PC-9 (cell line): ENCODE measurements around the gene NR3C1. TPM values are rescaled to one million over a fixed set of nuclear protein-coding genes. Genes with fewer than 3 reads are reported as not detected.

ENCODE experiments used
- BruUV-seq: library from RNA; stranded (reverse); fragments of 400-500 nt; replicated peaks from 2 replicates; lab custom pipeline; 2021; lab: Mats Ljungman, UMichigan
- CTCF ChIA-PET: fragments of 300-600 bp; sonication (Branson Sonifier 250); formaldehyde crosslinking; loops from one replicate; lab custom pipeline; 2022; ENCODE audit warnings: antibody characterized with exemption; lab: Charles Lee
- POLR2A ChIA-PET: fragments of 300-600 bp; sonication (Branson Sonifier 250); formaldehyde crosslinking; loops from one replicate; lab custom pipeline; 2022; ENCODE audit warnings: antibody characterized with exemption; ENCODE audit not compliant: unreplicated experiment; lab: Charles Lee
- DNase-seq, 2 experiments: peaks; one replicate each; pipeline versions ENCODE4 v3.0.0 to v3.0.0-alpha.2; 2015 to 2022; ENCODE audit warnings: mixed read lengths in 1 of 2
- H2AFZ ChIP-seq: fragments of 200-600 bp; sonication (generic); 2 replicates; pipeline ENCODE4 v1.8.1; 2017; ENCODE audit warnings: antibody characterized with exemption
- H3F3A ChIP-seq: fragments of 200-600 bp; sonication (generic); 2 replicates; pipeline ENCODE4 v1.8.1; 2017; ENCODE audit warnings: antibody characterized with exemption, mild to moderate bottlenecking, low read depth; ENCODE audit not compliant: insufficient read depth
- H3K27ac ChIP-seq: fragments of 200-600 bp; sonication (generic); 2 replicates; pipeline ENCODE4 v1.6.1; 2016; ENCODE audit warnings: mixed run types
- H3K27me3 ChIP-seq: fragments of 200-600 bp; sonication (generic); 2 replicates; pipeline ENCODE4 v1.6.1; 2016; ENCODE audit warnings: low read depth, mixed run types; ENCODE audit not compliant: insufficient read depth
- H3K36me3 ChIP-seq: fragments of 200-600 bp; sonication (generic); 2 replicates; pipeline ENCODE4 v1.6.1; 2016; ENCODE audit warnings: low read depth, mixed run types
- H3K4me1 ChIP-seq: fragments of 200-600 bp; sonication (generic); replicated peaks from 2 replicates; pipeline ENCODE4 v1.6.1; 2016; ENCODE audit warnings: mixed run types; ENCODE audit not compliant: insufficient read depth
- H3K4me2 ChIP-seq: fragments of 200-600 bp; sonication (generic); 2 replicates; pipeline ENCODE4 v1.6.1; 2017; ENCODE audit warnings: mixed run types
- H3K4me3 ChIP-seq: fragments of 200-600 bp; sonication (generic); 2 replicates; pipeline ENCODE4 v1.6.1; 2016; ENCODE audit warnings: mixed run types
- H3K79me2 ChIP-seq: fragments of 200-600 bp; sonication (generic); 2 replicates; pipeline ENCODE4 v1.6.1; 2017; ENCODE audit warnings: low read depth, mixed run types
- H3K9me2 ChIP-seq: fragments of 200-600 bp; sonication (generic); 2 replicates; pipeline ENCODE4 v1.8.1; 2017; ENCODE audit warnings: mild to moderate bottlenecking; ENCODE audit not compliant: insufficient read depth
- H3K9me3 ChIP-seq: fragments of 200-600 bp; sonication (generic); 2 replicates; pipeline ENCODE4 v1.8.1; 2016; ENCODE audit warnings: low read depth; ENCODE audit not compliant: insufficient read depth
- H4K20me1 ChIP-seq: fragments of 200-600 bp; sonication (generic); 2 replicates; pipeline ENCODE4 v1.8.1; 2017; ENCODE audit not compliant: insufficient read depth
- EZH2 ChIP-seq: fragments of 200-600 bp; sonication (generic); IDR thresholded peaks from 2 replicates; pipeline ENCODE4 v1.8.0; 2017; ENCODE audit warnings: antibody characterized with exemption, low read depth
- intact Hi-C: fragments of 100-400 bp; cut with micrococcal nuclease; formaldehyde crosslinking; loops from one replicate; pipeline ENCODE4 v1.10.0; 2022; ENCODE audit not compliant: unreplicated experiment
- total RNA-seq: library from RNA; stranded (reverse); gene quantifications from 2 replicates; pipeline ENCODE4 v1.2.3, GENCODE V29; 2021
- TF ChIP-seq, protein P1 (sequence below): fragments of 200-600 bp; sonication (generic); conservative IDR thresholded peaks from 2 replicates; pipeline ENCODE4 v1.6.1; 2017; ENCODE audit warnings: mixed run types, antibody characterized with exemption, mild to moderate bottlenecking, moderate library complexity

The NR3C1 gene
- total RNA-seq, 1 experiment from 2014 or later = 52.8 TPM

DNA sequence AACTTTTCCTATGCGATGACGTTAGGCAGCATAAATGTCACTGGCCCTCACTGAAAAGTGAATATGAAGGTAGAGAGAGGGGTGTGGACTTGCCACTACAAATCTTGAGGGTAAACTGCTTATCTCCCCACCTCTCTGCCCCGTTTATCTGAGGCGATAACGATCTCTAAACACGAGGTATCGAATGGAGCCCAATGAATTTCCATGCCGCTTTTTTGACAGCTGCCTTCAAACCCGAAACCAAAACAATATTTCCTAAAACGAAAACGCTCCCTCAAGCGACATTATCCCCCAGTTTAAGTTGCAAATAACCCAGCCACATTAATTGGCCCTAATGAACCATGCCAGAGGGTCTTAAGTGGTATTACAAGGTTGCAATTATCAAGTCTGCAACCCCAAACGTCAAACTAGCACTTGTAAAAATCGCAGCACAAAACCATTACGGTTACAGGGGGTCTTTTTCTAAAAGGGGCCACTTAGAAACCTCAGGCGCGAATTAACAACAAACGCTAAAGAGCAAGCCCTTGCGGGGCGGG lies 1.4 kb downstream of the NR3C1 start:
- peak in 1 of 2 experiments; percentile 4 for DNase-seq
- Histone ChIP-seq H3K79me2 (peaks cover 57% of the 10 kb centered on the region), H3F3A (peaks cover 10% of the 10 kb centered on the region; the same call in 1 of the 2 replicates), H2AFZ (peak overlapping the region; percentile 87; the same call in 1 of the 2 replicates), H4K20me1 (peaks cover 12% of the 10 kb centered on the region; the same call in 1 of the 2 replicates), H3K9me2 (peaks cover 6% of the 10 kb centered on the region; the same call in 1 of the 2 replicates), H3K27me3 (no peaks in the 10 kb centered on the region), H3K9me3 (peaks cover 4% of the 10 kb centered on the region; the same call in 1 of the 2 replicates), H3K4me2 (peak overlapping the region; percentile 98), H3K4me3 (peak overlapping the region; percentile 96), H3K4me1 (peaks cover 46% of the 10 kb centered on the region), H3K27ac (peak overlapping the region; percentile 94; the same call in 1 of the 2 replicates), H3K36me3 (peaks cover 14% of the 10 kb centered on the region; the same call in 1 of the 2 replicates)
- POLR2A ChIA-PET = no interaction called here
- TF ChIP-seq EZH2 = no peak
- TF ChIP-seq, protein P1, sequence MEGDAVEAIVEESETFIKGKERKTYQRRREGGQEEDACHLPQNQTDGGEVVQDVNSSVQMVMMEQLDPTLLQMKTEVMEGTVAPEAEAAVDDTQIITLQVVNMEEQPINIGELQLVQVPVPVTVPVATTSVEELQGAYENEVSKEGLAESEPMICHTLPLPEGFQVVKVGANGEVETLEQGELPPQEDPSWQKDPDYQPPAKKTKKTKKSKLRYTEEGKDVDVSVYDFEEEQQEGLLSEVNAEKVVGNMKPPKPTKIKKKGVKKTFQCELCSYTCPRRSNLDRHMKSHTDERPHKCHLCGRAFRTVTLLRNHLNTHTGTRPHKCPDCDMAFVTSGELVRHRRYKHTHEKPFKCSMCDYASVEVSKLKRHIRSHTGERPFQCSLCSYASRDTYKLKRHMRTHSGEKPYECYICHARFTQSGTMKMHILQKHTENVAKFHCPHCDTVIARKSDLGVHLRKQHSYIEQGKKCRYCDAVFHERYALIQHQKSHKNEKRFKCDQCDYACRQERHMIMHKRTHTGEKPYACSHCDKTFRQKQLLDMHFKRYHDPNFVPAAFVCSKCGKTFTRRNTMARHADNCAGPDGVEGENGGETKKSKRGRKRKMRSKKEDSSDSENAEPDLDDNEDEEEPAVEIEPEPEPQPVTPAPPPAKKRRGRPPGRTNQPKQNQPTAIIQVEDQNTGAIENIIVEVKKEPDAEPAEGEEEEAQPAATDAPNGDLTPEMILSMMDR = no peak
- TSS peak; percentile 20 for BruUV-seq
- intact Hi-C loops = loop anchor here (1.0 to 10.0 kb wide), 7 partner anchors 227 to 773 kb away; partner anchors contain the start of genes KCTD16 and YIPF5
- CTCF ChIA-PET = no interaction called here

DNA sequence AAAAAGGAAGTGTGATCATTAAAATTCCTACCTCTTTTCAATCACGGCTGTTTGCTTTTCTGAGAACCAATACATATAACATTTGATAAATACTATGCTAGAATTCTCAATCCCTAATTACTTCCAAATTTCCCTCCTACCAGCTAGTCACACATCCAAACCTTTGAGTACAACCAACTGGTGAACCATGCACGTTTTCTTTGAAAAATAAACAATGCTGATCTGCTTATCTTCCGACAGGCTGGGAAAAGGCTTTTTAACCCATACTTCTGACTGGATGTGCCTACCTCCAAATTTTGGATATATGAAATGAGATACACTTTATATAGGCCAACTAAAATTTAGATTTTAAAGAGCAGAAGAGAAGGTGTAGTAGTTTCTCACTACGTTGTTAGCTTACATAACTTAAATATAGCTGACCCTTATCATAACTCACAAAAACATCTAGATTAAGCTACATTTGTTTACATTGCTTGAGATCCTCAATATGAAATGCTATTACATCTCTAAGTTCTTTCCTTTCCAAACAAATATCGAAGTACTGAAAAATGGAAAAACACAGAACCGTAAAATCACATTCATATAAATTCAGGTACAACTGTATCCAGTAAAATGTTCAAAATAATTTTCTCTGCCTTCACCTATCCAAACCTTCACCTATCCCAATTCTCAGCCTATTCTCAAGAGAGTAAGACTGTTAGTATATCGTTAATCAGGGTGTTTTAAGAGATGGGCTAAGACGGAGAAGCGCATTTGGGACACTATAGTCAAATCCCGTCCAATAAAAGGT lies 2.1 kb downstream of the NR3C1 start:
- no peaks in the 10 kb centered on the region for H3K27me3 ChIP-seq
- ChIA-PET CTCF (no interaction called here), POLR2A (interaction anchor here (0.6 kb wide), 1 partner anchor 54 kb away, joined by 4 read pairs; no protein-coding TSS in a partner anchor)
- TF ChIP-seq EZH2 = no peak
- TF ChIP-seq, protein P1 = no peak
- peak overlapping the region; percentile 98 for H3K4me2 ChIP-seq
- 0 out of 2 replicates have a peak overlapping the region, but pooled peaks have one; percentile 87 for H2AFZ ChIP-seq
- no peak overlapping the region for H3K27ac ChIP-seq
- H3K9me2 ChIP-seq = peaks cover 4% of the 10 kb centered on the region; the same call in 1 of the 2 replicates
- peaks cover 12% of the 10 kb centered on the region; the same call in 1 of the 2 replicates for H4K20me1 ChIP-seq
- DNase-seq = no peak
- no peaks in the 10 kb centered on the region for H3K9me3 ChIP-seq
- peaks cover 51% of the 10 kb centered on the region for H3K4me1 ChIP-seq
- peaks cover 21% of the 10 kb centered on the region; the same call in 1 of the 2 replicates for H3K36me3 ChIP-seq
- BruUV-seq = no TSS peak
- H3F3A ChIP-seq = peaks cover 10% of the 10 kb centered on the region; the same call in 1 of the 2 replicates
- H3K4me3 ChIP-seq = peak overlapping the region; percentile 96
- H3K79me2 ChIP-seq = peaks cover 64% of the 10 kb centered on the region
- intact Hi-C loops = loop anchor here (1.0 to 10.0 kb wide), 7 partner anchors 227 to 773 kb away; partner anchors contain the start of genes KCTD16 and YIPF5
